Spleen (tissue), 7 donors: ENCODE measurements around the gene DMGDH.

Experiments
- CTCF ChIP-seq, 11 experiments: fragments of 200-600 bp in 7 of 11; fragments of 450-650 bp in 4 of 11; sonication (generic) in 4 of 11; IDR thresholded peaks in 8 of 11; conservative IDR thresholded peaks in 3 of 11; 1 replicate in 7 of 11; 2 replicates in 4 of 11; pipeline versions ENCODE4 v1.4.0 to v1.8.0; 2016 to 2021; ENCODE audit warnings: antibody characterized with exemption in 11 of 11, inconsistent platforms in 4 of 11, mild to moderate bottlenecking in 1 of 11
- POLR2A ChIP-seq, 3 donors: fragments of 450-650 bp; IDR thresholded peaks; one replicate each; pipeline ENCODE4 v1.5.1; 2017; ENCODE audit warnings: antibody characterized with exemption in 3 of 3, mild to moderate bottlenecking in 1 of 3
- POLR2AphosphoS5 ChIP-seq, 3 donors: sonication (generic); formaldehyde crosslinking; IDR thresholded peaks; one replicate each; pipeline ENCODE4 v1.5.1; 2017; ENCODE audit warnings: antibody characterized with exemption in 3 of 3
- donor health status: DM: no; HTN: no; CAD: no; lungs with moderate emphysema.
- donor health status: DM: no; HTN: no; CAD: no.
- donor health status: DM: no; HTN: no; CAD: no.

GRCh38 chr5:79088507-79088906, 19.0 kb upstream of the DMGDH start:
- TF ChIP-seq CTCF (IDR thresholded peaks at IDR 0.05 in 8 of 11, conservative IDR thresholded peaks at IDR 0.05 in 3 of 11) (no peak), POLR2AphosphoS5 (IDR thresholded peaks at IDR 0.05) (no peak), POLR2A (IDR thresholded peaks at IDR 0.05) (no peak)
